NCI-H2227 (cell line): ENCODE data around the gene RGS12.
A peak's percentile ranks its signal among the peaks of the same experiment; 100 is the strongest.

Experiments
- DNase-seq: peaks from one replicate; lab custom pipeline; 2025; ENCODE audit not compliant: unreplicated experiment; lab: John Stamatoyannopoulos, UW

RGS12 gene, protein sequence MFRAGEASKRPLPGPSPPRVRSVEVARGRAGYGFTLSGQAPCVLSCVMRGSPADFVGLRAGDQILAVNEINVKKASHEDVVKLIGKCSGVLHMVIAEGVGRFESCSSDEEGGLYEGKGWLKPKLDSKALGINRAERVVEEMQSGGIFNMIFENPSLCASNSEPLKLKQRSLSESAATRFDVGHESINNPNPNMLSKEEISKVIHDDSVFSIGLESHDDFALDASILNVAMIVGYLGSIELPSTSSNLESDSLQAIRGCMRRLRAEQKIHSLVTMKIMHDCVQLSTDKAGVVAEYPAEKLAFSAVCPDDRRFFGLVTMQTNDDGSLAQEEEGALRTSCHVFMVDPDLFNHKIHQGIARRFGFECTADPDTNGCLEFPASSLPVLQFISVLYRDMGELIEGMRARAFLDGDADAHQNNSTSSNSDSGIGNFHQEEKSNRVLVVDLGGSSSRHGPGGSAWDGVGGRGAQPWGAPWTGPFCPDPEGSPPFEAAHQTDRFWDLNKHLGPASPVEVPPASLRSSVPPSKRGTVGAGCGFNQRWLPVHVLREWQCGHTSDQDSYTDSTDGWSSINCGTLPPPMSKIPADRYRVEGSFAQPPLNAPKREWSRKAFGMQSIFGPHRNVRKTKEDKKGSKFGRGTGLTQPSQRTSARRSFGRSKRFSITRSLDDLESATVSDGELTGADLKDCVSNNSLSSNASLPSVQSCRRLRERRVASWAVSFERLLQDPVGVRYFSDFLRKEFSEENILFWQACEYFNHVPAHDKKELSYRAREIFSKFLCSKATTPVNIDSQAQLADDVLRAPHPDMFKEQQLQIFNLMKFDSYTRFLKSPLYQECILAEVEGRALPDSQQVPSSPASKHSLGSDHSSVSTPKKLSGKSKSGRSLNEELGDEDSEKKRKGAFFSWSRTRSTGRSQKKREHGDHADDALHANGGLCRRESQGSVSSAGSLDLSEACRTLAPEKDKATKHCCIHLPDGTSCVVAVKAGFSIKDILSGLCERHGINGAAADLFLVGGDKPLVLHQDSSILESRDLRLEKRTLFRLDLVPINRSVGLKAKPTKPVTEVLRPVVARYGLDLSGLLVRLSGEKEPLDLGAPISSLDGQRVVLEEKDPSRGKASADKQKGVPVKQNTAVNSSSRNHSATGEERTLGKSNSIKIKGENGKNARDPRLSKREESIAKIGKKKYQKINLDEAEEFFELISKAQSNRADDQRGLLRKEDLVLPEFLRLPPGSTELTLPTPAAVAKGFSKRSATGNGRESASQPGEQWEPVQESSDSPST (N-terminal part only)

DNA sequence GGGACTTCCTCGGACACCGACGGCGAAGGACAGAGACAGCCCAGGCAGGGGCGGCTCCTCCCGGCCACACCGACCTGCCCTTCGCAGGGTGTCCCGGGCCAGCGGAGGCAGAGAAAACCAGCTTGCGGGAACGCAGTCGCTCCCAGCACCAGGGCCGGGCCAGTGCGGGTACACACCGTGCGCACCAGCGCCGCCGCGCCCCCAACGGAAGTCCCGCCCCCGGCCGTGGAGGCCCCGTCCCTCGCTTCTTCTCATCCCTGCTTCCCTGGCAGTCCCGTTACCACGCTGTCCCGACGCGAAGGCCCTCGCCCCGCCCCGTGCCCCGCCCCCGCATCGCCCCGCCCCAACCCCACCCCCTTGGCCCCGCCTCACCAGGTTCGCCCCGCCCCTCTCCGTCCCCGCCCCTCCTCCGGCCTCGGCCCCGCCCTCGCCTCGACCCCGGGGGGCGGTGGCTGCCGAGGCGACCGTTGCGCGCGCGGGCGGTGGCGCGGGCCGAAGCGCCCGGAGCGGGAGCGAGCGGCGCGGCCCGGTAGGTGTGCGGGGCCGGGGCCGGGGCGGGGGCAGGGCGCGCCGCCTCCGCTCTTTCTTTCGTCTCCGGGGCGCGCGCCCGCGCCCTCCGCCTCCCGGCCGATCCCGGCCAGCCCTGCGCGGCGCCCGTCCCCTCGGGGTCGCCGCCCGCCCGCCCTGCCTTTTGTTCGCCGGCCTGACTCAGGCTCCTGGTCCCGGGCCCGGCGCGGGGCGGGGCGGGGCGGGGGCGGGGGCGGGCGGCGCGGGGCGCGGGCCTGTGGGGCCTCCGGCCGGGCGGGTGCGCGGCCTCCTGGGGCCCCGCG, at the start of gene RGS12:
RGS12 (plus strand) TSS at position 451 of the 830 bp plus-strand sequence. CDS start 23,150 bp downstream, outside the sequence.
- DNase-seq = peak; percentile 91

DNA sequence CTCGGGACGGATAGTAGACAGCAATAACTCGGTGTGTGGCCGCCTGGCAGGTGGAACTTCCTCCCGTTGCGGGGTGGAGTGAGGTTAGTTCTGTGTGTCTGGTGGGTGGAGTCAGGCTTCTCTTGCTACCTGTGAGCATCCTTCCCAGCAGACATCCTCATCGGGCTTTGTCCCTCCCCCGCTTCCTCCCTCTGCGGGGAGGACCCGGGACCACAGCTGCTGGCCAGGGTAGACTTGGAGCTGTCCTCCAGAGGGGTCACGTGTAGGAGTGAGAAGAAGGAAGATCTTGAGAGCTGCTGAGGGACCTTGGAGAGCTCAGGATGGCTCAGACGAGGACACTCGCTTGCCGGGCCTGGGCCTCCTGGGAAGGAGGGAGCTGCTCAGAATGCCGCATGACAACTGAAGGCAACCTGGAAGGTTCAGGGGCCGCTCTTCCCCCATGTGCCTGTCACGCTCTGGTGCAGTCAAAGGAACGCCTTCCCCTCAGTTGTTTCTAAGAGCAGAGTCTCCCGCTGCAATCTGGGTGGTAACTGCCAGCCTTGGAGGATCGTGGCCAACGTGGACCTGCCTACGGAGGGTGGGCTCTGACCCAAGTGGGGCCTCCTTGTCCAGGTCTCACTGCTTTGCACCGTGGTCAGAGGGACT, 49.6 kb upstream of the RGS12 start:
- DNase-seq = no peak

DNA sequence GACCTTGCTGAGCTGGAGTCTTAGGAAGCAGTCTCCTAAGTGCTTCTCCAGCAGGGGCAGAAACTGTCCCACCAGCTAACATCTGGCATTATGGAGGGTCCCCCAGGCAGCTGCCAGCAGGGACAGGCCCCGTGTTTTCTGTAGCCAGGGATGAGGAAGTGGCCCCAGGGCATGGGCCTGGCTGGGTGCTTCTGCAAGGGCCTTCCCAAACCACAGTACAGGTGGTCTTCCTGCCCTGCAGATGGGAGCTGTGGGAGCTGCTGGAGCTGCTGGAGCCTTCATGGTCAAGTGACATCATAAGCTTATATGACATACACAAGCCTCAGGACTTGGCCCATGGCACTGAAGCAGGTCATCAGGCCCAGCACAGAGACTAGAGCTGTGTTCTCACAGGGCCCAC, 48.8 kb upstream of the RGS12 start:
- DNase-seq = no peak

DNA sequence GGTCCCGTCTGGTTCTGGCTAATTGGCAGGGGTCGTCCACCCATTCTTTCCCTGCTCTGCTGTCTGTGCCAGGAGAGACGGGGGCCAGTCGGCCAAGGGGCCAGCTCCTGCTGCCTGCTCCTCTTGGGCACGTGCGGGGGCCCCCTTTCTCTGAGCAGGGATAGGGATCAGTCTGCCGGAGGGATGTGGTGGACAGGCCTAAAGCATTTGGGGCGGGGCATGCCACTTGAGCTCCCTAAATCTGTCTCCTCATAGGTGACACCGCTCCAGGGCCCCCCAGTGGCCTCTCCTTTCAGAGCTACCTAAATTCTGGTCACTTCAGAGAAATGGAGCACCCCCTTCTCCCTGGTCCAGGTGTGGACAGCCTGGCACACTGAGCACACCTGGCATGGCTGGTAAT, 48.1 kb upstream of the RGS12 start:
- no peak for DNase-seq

DNA sequence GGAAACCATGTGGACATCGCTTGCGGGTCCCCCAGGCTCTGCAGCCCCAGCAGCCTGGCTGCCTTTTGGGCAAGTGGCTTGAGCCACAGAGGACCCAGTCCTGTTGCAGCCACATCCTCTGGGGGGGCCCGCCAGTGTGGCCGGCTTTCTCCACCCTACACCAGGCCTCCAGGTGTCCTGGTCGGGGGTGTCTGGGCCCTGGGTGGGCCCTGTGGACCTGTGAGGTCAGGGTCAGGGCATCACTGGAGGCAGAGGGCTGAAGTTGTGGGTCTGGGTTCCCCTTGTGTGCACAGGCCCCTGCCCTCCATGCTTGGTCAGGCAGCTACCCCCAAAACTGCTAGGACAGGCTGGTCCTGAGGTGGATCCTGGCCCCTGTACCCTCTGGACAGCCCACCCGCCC, 47.1 kb upstream of the RGS12 start:
- no peak for DNase-seq

DNA sequence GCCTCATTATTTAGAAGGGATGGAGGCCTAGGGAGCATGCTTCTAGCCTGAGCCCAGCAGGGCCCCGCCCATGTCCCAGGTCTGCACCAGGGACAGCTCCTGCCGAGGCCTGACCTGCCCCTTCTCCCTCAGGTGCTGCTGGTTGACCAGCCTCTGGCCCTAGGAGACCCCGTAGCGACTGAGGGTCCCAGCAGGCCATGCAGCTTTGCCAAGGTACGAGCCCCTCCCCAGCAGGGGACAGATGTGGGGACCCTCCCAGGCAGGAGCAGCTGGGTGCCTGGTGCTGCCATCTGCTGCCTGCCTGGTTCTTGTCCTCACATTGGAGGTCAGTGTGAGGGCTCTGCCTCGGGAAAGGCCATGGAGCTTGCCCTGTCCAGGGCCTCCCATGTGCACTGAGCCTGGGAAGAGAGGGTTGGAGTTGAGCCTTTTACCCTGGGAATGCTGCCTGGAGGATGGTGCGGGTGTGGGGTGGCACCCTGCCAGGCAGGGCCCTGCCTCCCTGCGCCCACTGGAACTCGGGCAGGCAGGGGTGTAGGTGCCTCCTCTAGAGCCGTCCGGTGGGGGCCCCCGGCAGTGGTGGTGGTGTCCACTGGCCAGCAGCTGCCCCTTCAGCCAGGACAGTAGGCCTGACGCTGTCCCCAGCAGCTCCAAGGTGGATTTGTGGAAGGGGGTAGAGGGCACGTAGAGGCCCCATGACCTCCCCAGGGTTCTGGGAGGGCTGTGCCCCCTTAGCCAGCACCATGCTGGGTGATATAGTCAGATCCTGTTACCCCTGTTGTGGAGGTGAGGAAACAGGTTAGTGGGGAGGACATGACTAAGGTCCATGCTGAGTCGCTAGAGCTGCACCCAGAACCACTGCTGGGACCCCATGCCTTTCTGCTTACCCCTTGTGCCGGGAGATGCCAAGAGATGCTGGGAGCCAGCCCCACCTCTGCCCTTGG, 46.1 kb upstream of the RGS12 start:
- no peak for DNase-seq

DNA sequence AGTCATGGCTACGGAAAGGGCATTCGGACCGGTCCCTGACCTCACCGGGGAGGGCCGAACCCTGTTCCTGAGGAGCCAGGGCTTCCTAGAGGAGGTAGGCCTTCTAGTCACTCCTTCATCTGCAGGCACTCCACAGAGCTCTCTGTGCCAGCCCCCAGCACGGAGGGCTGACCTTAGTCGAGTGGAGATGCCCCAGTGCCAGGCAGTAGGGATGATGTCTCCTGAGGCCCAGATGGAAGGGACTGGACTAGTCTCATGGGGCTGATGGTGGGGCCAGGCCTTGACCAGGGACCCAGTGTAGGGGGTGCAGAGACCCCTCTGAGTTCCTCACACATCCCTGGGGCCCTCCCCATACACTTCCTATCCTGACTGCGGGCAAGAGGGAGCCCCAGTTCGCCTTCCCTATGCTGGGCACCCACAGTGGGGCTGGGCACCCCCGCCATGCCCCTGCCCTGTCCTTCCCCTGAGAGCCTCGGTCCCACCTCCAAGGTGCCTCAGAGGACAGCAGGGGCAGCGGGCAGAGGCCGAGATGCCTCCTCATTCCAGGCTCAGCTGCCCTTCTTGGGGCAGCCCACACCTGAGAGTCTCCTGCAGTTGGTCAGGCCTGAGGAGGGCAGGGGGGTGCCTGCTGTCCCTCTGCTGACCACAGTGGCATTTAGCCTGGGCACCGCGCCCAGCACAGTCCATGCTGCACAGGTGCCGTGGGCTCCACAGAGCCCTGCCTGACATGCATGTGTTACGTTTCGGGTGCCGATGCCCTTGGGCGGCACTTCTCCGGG, 45.2 kb upstream of the RGS12 start:
- DNase-seq = no peak

DNA sequence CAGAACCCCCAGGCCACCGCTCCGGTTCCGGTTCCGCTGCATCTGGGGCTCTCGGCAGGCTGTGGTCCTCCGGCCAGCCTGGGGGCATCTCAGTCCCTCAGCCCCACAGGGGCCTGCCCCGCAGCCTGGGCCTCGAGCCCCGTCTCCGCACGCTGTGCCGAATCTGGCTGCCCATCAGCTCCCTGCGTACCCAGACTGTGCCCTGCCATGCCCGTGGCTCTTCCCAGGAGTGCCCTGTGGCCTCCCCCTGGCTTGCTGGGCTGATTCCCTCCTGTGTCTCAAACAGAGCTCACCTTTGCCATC, 44.7 kb upstream of the RGS12 start:
- no peak for DNase-seq

DNA sequence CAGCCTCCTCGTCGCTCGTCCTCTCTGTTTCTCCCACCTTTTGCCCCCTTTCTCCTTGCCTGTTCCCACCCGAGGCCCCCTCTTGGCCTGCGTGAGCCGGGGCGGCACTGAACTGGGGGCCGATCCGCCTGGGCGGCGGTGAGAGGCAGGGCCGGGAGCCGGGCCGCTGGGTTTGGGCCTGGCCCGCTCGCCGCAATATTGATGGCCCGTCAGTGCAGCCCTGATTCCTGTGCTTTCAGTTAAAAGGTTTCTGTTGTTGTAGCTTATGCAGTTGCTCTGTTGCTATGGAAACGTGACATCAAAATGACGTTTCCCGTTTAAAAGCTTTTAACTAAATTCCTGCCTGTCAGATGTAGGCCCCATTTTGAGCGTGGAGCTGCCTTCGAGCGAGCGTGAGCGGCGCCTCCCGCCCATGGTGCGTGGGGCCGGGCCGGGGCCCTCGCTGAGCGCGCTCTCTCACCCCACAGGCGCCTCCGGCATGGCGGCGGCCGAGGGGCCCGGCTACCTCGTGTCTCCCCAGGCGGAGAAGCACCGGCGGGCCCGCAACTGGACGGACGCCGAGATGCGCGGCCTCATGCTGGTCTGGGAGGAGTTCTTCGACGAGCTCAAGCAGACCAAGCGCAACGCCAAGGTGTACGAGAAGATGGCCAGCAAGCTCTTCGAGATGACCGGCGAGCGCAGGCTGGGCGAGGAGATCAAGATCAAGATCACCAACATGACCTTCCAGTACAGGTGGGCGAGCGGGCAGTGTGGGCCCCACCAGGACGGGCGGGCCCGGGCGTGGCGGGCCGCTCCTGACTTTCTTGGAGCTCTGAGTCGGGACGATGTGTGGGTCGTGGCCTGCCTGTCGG, 43.8 kb upstream of the RGS12 start, which contains the start of gene MSANTD1:
MSANTD1 (plus strand) TSS at position 349 of the 851 bp plus-strand sequence; CDS start at position 413, 64 bp downstream.
- no peak for DNase-seq

DNA sequence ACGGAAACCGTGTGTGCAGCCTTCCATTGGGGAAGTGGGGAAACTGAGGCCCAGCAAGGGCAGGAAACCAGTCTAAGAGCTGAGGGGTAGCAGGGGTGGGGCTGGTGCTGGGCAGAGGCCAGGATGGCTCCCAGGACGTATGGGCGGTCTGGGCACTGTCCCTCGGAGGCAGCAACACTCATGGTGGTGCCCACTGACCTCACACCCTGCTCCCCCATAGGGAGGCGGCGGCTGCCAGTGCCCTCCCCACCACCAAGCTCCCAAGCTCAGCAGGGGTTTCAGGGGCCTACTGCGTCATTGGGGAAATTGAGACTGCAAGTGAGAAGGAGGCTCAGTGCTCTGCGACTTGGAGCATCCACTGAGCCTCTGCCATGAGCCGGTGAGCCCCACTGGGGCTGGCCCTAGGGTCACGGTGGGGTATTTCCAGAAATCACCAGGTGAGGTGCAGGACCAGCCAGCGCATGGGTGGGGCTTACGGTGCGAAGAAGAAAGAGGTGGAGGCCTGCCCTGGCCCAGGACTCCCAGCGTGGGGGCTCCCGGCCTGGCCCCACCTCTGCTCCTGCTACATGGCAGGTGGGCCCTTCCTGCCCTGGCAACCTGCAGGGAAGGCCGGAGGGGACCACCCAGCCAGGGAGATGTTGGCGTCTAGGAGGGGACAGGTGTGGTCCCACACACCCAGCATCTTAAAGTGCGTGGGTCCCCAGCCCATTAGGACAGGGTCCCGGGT, 42.9 kb upstream of the RGS12 start:
- DNase-seq = no peak

DNA sequence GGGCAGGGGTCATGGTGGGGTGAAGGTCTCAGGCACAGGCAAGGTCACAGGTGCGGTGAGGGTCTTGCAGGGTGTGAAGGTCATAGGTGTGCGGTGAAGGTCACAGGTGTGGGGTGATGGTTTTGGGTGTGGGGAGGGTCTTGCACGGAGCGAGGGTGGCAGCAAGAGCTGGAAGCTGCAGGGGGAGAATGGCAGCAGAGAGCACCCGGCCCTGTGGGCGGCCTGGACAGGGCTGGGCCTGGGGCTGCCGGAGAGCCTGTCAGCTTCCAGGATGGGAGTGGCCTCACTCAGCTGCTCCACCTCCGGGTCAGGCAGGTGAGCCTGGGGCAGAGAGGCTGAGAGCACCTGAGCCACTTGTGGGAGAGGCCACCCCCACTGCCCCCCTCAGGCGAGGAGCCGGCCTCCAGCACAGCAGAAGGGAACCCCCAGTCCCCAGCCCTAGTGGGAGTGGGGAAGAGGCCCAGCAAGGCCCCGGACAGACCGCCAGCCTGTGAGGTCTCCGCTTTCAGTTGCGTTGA, 42.3 kb upstream of the RGS12 start:
- DNase-seq = no peak

DNA sequence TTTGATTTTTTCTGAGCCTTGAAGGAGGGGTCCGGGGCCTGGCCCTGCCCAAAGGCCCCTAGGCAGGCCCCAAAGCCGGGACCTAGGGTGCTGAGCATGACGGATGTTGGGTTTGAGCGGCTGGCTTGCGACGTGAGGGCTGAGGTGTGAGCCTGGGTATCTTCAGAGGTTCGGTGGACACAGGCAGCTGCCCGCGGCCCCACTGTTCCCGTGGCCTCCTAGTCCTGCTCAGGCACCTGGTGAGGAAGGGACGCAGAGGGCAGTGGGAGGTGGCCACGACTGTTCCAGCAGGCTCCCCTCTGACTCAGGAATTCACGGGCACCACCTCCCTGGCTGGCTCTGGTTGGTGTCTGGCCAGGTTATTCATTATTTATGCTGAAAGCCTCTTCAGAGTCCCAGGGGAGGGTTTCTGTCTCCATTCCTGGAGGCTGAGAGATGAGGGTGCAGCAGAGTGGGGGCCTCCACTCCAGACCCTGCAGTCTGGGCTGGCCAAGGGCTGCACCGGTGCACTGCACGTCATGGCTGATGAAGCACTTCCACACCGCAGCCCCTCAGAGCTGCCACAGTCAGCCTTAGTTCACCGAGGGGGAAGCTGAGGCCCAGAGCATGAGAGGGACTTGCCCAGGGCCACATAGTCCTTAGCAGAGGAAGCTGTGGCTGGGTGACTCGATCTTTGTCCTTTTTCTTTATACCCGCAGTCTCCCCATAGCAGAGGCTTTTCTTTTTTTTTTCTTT, 41.7 kb upstream of the RGS12 start:
- DNase-seq = no peak

DNA sequence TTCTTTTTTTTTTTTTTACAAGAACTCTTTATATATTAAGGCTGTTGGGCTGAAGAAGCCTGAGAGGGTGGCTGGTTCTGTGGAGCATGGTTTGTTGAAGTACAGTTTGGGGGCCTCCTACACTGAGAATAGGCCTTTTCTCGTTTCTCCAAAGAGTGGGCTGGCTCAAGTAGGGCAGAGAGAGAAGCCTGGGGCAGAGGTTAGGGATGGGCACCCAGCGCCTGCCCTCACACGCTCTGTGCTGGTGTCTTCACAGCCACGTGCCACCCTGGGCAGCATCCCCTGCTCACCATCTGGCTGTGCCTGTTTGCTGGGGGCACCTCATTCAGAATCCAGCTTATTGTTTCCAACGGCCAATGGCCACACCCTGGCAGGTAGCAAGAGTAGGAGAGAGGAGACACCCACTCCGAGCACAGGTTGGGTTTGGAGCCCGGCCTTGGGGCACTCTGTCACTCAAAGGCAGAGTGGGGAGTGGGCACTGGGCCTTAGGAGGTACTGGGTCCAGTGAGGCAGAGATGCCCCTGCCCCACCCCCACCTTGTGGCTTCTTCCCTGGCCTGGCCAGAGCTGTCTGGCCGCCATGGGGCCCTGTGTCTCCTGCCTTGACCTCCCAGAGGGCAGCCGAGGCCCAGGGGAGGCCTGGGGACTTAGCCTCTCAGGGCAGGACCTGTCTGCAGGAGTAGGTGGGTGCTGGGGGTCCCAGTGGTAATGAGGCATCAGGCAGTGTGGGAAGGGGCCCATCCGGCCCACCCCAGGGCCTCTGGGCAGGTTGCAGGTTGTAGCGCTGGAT, 40.9 kb upstream of the RGS12 start:
- no peak for DNase-seq

DNA sequence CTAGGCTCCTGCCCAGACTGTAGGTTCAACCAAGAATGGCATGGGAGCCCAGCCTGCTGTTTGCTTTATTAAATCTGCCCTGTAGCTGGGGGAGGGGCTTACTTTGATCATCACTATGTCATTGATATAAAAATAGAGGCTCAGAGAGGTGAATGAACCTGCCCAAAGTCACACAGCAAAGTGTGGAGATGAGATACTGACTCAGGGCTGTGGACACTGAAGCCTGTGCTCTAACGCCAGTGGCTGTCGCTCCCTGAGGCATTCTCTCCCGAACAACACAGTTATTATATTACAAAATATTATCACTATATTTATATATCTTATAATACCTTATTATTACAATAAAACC, 40.4 kb upstream of the RGS12 start:
- DNase-seq = no peak
